ENCODE data around the gene ALG12.

ALG12 gene

DNA sequence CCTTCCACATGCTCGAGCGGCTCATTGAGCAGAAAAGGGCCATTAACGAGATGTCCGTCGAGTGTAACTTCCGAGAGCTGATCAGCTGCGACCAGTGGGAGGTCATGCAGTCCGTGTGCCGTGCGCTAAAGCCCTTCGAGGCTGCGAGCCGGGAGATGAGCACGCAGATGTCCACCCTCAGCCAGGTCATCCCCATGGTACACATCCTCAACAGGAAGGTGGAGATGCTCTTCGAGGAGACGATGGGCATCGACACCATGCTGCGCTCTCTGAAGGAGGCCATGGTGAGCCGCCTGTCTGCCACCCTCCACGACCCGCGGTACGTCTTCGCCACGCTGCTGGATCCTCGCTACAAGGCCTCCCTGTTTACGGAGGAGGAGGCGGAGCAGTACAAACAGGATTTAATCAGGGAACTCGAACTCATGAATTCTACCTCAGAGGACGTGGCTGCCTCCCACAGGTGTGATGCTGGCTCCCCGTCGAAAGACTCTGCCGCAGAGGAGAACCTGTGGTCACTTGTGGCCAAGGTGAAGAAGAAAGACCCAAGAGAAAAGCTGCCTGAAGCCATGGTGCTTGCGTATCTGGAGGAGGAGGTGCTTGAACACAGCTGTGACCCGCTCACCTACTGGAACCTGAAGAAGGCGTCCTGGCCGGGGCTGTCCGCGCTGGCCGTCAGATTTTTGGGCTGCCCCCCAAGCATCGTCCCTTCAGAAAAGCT, 31.7 kb downstream of the ALG12 start:
- no peak for DNase-seq

DNA sequence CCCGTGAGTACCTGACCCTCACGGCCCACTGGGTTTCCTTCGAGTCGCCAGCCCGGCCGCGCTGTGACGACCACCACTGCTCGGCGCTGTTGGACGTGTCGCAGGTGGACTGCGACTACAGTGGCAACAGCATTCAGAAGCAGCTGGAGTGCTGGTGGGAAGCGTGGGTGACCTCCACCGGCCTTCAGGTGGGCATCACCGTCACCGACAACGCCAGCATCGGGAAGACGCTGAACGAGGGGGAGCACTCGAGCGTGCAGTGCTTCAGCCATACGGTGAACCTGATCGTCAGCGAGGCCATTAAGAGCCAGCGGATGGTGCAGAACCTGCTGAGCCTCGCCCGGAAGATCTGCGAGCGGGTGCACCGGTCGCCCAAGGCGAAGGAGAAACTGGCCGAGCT, 32.4 kb downstream of the ALG12 start:
- DNase-seq: no peak

DNA sequence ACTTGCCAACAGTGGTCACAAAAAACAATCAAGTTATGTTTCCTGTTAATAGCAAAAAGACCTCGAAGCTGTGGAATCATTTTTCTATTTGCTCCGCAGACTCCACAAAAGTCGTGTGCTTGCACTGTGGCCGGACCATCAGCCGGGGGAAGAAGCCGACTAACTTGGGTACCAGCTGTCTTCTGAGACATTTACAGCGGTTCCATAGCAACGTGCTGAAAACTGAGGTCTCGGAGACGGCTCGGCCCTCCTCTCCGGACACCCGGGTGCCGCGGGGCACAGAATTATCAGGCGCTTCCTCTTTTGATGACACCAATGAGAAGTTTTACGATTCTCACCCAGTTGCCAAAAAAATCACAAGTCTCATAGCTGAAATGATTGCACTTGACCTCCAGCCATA, 33.0 kb downstream of the ALG12 start:
- no peak for DNase-seq

DNA sequence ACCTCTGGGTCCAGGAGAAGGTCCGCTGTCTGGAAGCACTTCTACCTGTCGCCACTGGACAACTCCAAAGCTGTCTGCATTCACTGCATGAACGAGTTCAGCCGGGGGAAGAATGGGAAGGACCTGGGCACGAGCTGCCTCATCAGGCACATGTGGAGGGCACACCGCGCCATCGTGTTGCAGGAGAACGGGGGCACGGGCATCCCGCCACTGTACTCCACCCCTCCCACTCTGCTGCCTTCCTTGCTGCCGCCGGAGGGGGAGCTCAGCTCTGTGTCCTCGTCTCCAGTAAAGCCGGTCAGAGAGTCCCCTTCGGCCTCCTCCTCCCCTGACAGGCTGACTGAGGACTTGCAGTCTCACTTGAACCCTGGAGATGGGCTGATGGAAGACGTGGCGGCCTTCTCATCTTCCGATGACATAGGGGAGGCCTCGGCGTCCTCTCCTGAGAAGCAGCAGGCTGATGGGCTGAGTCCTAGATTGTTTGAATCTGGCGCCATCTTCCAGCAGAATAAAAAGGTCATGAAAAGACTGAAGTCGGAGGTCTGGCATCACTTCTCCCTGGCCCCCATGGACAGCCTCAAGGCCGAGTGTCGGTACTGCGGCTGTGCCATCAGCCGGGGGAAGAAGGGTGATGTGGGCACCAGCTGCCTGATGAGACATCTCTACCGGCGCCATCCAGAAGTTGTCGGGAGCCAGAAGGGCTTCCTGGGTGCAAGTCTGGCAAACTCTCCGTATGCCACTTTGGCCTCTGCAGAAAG, 33.6 kb downstream of the ALG12 start:
- DNase-seq: no peak

DNA sequence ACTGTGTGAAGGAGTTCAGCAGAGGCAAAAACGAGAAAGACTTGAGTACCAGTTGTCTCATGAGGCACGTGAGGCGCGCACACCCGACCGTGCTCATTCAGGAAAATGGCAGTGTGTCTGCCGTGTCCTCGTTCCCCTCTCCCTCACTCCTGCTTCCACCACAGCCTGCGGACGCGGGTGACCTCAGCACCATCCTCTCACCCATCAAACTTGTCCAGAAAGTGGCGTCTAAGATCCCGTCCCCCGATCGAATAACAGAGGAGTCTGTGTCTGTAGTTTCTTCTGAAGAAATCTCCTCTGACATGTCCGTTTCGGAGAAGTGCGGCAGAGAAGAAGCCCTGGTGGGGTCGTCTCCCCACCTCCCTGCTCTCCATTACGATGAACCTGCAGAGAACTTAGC, 34.2 kb downstream of the ALG12 start:
- no peak for DNase-seq

DNA sequence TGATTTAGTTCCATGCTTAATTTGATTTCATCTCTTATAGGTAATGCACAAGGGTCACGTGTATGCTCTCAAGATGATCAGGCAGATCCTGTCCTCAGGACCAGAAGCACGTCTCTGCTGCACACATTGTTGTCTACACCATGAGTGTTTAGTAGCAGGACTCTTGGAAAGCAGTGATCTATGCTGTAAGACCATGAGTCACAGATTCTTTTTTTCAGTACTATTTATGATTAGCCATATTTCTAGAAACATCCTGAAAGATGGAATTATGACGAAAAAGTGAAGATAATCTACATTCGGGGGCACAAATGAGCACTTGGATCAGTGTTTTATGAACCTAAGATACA, 35.0 kb downstream of the ALG12 start:
- no peak for DNase-seq

DNA sequence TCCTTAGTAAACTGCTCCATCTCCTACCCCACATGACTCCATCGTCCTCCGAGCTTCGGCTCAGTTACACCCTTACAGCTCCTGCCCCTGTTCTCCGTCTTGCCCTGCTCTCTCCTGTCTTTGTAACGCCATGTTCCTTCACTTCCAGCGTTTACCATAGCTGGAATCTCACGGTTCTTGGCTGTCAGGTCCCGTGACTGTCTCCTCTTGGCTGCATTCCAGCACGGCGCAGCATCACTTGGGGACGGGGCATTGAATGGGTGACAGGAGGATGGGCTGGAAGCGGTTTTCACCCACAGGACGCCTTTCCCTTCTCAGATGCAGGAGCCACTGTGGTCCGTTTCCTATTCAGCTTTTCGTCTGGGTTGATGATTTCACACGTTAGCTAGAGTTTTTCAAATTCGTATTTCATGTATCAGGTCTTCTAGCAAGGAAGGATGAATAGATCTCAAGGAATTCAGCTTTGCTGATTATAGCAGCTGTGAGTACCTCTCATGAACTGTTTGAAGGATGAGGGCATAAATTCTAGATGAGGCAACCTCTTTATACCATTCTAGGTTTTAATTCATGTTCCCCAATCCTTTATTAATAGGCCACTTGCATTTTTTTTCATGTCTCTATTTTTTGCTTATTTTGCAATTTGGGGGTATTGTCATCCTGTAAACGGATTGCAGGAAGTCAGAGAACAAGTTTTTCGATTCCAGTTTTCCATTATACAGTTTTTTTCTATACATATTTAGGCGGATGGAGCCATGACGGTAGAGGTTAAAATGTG, 35.5 kb downstream of the ALG12 start:
- peak; percentile 42 for DNase-seq

DNA sequence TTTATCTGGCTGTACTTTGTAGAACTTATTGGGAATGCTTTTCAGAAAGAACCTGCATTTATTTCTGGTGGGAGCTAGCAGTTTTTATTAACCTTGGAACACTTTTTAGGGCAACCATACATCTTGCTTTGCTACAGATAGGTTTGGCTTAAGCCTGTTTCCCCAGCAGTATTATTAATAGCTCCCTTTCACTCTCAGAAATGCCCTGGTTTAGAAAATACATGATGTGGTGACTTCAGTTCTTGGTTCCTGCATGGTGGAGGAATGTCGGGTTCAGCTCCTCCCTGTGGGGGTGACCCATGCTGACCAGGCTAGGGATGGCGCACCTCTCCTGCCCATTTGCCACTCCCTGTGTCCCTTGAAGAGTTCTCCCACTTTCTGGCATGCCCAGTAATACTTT, 36.4 kb downstream of the ALG12 start:
- no peak for DNase-seq

DNA sequence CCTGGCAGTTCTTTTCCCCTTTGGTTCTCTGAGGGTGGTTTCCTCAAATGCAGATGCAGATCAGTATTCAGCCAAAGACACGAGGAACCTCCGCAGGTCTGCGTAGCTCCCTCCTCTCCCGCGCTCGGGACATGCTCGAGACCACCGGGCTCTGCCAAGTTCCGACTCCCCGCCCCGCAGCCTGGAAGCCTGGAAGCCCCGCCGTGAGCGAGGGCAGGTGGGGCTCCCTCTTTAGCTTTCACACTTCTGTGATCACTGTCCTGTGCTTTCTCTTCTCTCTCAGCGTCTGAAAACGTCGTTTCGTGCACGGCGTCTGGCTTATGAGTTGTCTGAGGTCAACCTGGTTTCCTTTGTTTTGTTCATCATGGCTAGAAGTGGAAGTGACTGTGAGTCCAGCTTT, 38.0 kb downstream of the ALG12 start:
- no peak for DNase-seq

DNA sequence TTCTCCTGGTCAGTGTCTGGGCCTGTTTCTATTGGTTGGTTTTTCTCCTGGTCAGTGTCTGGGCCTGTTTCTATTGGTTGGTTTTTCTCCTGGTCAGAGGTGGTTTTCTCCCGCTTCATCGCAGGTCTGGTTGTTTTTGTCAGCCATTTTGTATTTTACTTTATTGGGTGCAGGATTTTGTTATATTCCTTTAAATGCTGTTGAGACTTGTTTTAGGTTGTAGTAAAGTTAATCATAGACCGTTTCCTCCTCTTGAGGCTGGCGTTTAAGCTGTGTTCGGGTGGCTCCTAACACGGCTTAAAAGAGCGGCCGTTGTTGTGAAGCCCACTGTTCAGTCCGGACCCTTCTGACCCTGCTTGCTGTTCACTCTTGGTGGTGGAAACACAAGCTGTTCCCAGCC, 38.4 kb downstream of the ALG12 start:
- no peak for DNase-seq

DNA sequence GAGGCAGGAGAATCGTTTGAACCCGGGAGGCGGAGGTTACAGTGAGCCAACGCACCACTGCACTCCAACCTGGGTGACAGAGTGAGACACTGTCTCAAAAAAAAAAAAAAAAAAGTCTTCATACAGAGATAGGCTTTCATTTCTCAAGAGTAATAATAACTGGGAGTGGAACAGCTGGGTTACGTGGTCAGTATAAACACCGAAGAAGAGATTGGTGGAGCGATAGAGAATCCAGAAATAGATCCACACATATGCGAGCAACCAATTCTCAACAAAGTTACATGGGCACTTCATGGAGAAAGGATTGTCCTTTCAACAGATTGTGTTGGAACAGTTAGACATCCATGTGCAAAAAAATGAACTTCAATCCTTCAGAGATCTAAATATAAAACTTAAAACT, 40.0 kb downstream of the ALG12 start:
- DNase-seq: no peak

DNA sequence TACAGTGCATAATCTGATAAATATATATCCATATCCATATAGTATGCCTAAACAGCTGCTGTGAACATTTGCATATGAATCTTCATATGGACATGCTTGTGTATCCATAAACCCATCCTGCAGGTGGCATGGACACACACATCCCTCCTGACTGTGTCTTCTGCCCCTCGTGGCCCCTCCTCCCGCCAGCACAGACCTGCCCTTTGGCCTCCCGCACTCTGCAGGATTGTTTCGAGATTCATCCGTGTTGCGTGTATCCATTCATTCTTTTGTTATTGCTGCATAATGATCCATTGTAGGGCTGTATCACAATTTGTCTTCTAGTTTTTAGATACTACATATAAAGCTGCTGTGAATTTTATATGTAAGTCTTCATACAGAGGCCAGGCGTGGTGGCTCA, 40.6 kb downstream of the ALG12 start:
- DNase-seq: no peak

DNA sequence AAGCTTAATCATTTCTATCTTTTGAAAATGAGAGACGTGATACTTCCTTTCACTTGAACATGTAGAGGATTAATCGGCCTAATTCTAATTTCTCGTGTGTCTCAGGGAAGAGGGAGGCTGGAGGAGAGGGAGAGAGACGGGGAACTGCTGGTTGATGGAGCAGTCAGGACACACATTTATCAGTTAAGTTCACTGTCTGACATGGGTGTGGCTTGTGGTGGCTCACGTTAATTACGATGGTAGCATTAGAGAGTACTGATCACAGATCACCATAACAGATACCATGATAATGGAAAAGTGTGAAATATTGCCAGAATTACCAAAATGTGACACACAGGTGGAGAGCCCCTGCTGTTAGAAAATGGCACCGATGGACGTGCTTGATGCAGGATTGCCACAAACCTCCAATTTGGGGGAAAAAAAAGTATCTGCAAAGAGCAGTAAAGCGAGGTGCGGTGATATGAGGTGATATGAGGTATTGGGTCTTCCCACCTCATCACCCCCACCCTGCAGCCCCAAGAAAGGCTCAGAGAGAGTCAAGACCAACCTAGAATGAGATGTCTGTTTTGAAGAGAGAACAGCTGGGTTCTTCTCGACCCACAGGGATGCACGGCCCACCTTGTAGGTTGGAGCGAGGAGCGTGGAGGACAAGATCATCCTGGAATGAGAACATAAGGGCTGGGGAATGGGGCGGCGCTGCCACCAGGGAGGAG, 44.9 kb downstream of the ALG12 start:
- DNase-seq: no peak

DNA sequence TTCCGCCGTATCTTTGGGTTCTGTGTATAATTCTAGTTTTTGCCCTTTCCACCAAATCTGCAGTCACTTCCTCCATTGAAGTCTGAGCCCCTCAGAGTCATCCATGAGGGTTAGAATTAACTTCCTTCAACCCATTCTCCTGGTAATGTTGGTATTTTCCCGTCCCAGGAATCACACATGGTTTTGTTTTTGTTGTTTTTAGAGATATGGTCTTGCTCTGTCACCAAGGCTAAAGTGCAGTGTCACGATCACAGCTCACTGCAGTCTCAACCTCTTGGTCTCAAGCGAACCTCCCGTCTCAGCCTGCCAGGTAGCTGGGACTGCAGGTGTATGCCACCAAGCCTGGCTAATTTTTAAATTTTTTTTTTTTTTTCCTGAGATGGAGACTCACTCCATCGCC, 45.9 kb downstream of the ALG12 start:
- DNase-seq: no peak

DNA sequence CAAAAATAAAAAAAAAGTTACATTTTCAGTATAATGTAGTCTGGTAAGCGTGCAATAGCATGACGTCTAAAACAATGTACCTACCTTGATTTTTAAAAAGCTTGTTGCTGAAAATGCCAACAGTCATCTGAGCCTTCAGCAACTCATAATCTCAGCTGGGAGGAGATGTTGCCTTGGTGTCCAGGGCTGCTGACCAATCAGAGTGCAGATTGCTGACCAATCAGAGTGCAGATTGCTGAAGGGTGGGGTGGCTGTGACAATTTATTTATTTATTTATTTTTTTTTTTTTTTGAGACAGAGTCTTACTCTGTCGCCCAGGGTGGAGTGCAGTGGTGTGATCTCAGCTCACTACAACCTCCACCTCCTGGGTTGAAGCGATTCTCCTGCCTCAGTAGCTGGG, 46.8 kb downstream of the ALG12 start:
- DNase-seq: no peak

DNA sequence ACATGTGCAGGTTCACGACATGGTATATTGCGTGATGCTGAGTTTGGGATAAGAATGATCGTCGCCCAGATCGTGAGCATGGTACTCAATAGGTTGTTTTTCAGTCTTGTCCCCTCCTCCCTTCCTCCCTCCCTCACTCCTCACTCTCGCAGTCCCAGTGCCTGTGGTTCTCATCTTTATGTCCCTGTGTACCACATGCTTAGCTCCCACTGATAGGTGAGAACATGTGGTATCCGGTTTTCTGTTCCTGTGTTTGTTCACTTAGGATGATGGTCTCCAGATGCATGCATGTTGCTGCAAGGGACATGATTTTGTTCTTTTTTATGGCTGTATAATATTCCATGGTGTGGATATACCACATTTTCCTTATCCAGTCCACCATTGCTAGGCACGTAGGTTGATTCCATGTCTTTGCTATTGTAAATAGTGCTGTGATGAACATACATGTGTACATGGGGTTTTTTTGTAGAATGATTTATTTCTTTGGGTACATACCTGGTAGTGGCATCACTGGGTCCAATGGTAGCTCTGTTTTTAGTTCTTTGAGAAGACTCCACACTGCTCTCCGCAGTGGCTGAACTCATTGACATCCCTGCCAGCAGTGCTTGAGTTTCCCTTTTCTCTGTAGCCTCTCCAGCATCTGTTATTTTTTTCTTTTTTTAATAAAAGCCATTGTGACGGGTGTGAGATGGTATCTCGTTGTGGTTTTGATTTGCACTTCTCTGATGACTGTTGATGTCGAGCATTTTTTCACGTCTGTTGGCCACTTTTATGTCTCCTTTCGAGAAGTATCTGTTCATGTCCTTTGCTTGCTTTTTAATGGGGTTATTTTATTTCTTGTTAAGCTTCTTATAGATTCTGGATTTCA, 48.2 kb downstream of the ALG12 start:
- no peak for DNase-seq

DNA sequence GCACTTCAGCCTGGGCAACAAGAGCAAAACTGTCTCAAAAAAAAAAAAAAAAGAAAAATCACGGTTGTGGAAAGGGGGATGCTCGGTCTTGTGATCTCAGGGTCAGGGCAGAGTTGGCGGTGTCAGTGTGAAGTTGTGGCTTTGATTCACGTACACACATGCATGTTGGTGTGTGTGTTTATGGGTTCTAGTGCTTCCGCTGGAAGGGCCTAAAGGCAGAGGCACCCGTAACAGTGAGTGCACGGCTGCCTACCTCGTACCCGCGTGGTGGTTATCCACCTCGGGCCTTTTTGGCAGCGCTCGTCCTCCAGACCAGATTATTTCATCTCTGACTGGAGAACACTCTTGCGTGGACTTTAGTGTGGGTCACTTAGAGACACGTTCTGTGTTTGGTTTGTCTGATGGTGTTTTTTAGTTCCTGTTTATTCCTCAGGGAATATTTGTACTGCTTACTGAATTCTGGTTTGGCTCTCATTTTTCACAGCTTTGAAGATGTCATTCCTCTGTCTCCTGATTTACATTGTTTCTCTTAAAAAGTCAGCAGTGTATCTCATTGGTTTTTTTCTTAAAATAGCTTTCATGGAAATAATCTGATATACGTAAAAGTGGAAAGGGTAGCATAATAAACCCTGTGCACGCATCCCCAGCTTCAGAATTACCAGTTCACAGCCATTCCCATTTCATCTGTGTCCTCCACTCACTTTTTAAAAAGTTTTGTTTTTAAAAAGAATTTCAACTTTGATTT, 49.0 kb downstream of the ALG12 start:
- DNase-seq: no peak

DNA sequence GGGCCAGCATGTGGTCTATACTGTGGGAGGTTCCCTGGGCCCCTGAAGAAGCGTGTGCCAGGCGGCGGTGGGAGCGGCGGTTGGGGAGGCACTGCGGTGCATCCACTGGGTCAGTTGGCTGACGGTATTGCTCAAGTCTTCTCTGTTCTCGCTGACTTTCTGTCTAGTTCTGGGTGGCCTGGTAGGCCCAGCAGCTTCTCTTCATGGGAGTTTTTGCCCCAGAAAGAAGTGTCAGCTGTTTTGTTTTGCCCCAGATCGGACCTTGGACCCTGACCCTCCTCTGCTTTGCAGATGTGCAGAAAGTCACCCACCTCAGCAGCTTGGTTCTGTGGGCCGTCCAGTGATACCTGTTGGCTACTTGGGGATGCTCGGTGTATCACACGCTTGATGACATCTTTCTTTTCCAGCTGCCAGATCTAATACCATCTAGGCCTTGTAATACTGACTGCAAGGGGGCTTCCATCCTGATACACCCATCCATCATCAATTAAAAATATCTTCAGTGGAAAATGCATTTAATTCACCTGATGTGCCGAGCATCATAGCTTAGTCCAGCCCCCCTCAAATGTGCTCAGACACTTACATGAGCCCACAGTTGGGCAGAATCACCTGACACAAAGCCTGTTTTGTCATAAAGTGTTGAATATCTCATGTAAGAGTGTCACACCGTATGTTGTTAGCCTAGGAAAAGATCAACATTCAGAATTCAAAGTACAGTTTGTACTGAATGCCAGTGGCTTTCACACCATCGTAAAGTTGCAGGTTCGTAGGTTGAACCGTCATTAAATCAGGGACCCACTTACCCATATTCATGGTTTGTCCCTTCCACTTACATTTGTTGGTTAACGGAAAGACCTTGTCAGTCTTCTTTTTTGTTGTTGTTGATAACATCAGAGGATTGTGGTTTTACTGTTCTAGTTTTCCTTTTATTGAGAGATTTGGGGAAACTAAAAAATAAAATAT, 50.7 kb downstream of the ALG12 start:
- DNase-seq: no peak

DNA sequence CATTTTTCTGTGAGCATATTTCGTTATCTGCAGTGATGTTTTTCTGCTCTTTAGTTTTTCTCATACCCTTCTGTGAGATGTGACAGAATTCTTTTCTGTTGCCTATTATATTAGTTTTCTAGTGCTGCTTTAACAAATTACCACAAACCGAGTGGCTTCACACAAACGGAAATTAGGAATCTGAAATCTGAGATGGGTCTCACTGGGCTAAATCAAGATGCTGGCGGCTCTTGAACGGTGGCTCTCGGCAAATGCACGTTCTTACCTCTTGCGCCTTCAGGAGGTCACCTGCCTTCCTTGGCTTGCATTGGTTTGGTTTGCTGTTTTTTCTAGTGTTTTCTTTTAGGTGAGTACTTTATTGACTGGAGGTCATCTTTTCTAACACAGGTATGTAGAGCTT, 51.6 kb downstream of the ALG12 start:
- DNase-seq: no peak

DNA sequence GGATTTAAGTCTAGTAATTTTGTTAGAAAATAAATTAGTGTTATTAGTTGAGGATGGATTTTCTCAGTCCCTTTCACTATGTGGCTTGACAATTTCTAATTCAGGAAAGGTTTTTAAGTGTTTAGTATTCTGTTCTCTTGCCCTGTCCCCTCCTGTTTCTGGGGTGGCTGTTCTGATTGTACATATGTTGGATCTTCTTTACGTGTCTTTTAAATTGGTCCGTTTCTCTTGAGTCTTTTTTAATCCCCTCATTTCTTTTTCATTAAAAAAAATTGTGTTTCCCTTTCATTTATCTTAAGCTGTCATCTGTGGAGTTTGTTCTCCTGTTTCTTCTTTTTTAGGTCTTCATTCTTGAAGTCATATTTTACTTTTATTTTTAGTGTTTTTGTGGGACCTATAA, 52.1 kb downstream of the ALG12 start:
- no peak for DNase-seq

DNA sequence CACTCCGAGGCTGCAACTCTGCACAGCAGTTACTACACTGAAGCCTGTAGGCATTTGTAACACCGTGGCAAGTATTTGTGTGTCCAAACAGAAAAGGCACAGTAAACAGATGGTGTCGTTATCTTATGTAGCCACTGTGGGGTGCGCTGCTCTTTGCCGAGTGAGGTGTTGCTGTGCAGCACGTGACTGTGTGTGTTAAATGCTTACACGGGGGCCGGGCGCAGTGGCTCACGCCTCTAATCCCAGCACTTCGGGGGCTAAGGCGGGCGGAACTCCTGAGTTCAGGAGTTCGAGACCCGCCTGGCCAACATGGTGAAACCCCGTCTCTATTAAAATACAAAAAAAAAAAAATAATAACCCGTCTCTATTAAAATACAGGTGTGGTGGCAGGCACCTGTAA, 53.1 kb downstream of the ALG12 start:
- no peak for DNase-seq

Measured in NCI-H345 (cell line).